ENCODE measurements around the gene ONECUT2.

- TF ChIP-seq EZH2phosphoT487 (IDR thresholded peaks at IDR 0.05; ENCODE audit: borderline replicate concordance, low read depth) = no peak
- no peak for TF ChIP-seq GABPA (IDR thresholded peaks at IDR 0.05; ENCODE audit: low read depth)
- TF ChIP-seq CTCF (IDR thresholded peaks at IDR 0.05) = no peak
- TF ChIP-seq IRF3 (IDR thresholded peaks at IDR 0.05; ENCODE audit: low read depth, low read length) = no peak
- TF ChIP-seq SIN3A (IDR thresholded peaks at IDR 0.05; ENCODE audit: borderline replicate concordance, low read depth, low read length) = no peak
- TF ChIP-seq FOXM1 (IDR thresholded peaks at IDR 0.05; ENCODE audit: low read depth) = no peak
- no peak for TF ChIP-seq POLR2AphosphoS5 (IDR thresholded peaks at IDR 0.05; ENCODE audit: low read depth, low read length)
- TF ChIP-seq FOSL2 (IDR thresholded peaks at IDR 0.05; ENCODE audit: borderline replicate concordance, low read depth) = no peak
These were observed 3.0 kb upstream of the ONECUT2 start for GRCh38 chr18:57432140-57432539.

Measured in SK-N-SH (cell line).